A549 (cell line): ENCODE data around the gene CELSR1. TPM values are rescaled to one million over a fixed set of nuclear protein-coding genes. Genes with fewer than 3 reads are reported as not detected.

Experiments
- ATAC-seq, 2 experiments: fragments of 200-7000 bp in 1 of 2; fragments of >200 bp in 1 of 2; cut with Nextera tagmentation in 1 of 2; cut with Tn5 transposase in 1 of 2; 3 replicates each; pipeline versions ENCODE4 v1.8.0 to v1.9.1; 2018 to 2020; ENCODE audit warnings: mild to moderate bottlenecking in 1 of 2, moderate library complexity in 1 of 2
- CTCF ChIA-PET: fragments of 300-600 bp; sonication (Branson Sonifier 250); formaldehyde crosslinking; extraction: SDS; loops from one replicate; lab custom pipeline; 2021; ENCODE audit warnings: antibody characterized with exemption, inconsistent platforms; lab: Yijun Ruan, JAX
- POLR2A ChIA-PET: fragments of 350-600 bp; formaldehyde crosslinking; extraction: SDS; loops from one replicate; lab custom pipeline; 2021; ENCODE audit warnings: antibody characterized with exemption, inconsistent platforms; lab: Yijun Ruan, JAX
- DNase-seq, 2 experiments: peaks; one replicate each; pipeline versions ENCODE4 v3.0.0 to v3.0.0-alpha.2; 2011 to 2016; ENCODE audit warnings: low read depth in 1 of 2, low spot score in 1 of 2
- FAIRE-seq: peaks from 2 replicates; lab custom pipeline; 2011; peaks lifted over from hg19 to GRCh38; lab: Jason Lieb, UNC
- H3K27ac ChIP-seq, 2 experiments: fragments of >200 bp; sonication (Bioruptor Twin); formaldehyde crosslinking; 3 replicates each; pipeline ENCODE4 v1.5.1; 2016 to 2017
- H3K4me1 ChIP-seq: fragments of >200 bp; sonication (Bioruptor Twin); formaldehyde crosslinking; 3 replicates; pipeline ENCODE4 v1.6.1; 2016
- H3K4me2 ChIP-seq: fragments of >200 bp; sonication (Bioruptor Twin); formaldehyde crosslinking; 3 replicates; pipeline ENCODE4 v1.6.1; 2016
- H3K4me3 ChIP-seq: fragments of >200 bp; sonication (Bioruptor Twin); formaldehyde crosslinking; 3 replicates; pipeline ENCODE4 v1.5.1; 2016
- H3K9me3 ChIP-seq: fragments of >200 bp; sonication (Bioruptor Twin); formaldehyde crosslinking; 3 replicates; pipeline ENCODE4 v1.6.1; 2016
- CBX2 ChIP-seq: fragments of 200-600 bp; sonication (generic); IDR thresholded peaks from 2 replicates; pipeline ENCODE4 v1.6.1; 2016; ENCODE audit warnings: low read depth, mild to moderate bottlenecking, borderline replicate concordance
- CBX8 ChIP-seq: fragments of 200-600 bp; sonication (generic); IDR thresholded peaks from 2 replicates; pipeline ENCODE4 v1.6.1; 2016
- CHD2 ChIP-seq: fragments of 150-350 bp; IDR thresholded peaks from 2 replicates; pipeline ENCODE4 v1.6.1; 2014; ENCODE audit warnings: low read length; ENCODE audit not compliant: partially characterized antibody
- CTCF ChIP-seq: fragments of >200 bp; sonication (Bioruptor Twin); formaldehyde crosslinking; IDR thresholded peaks from 3 replicates; pipeline ENCODE4 v1.5.1; 2016
- ELK1 ChIP-seq: fragments of 150-350 bp; IDR thresholded peaks from 2 replicates; pipeline ENCODE4 v1.6.1; 2014; ENCODE audit warnings: low read depth, mild to moderate bottlenecking, low read length
- EP300 ChIP-seq, 2 experiments: fragments of >200 bp; sonication (Bioruptor Twin); formaldehyde crosslinking; IDR thresholded peaks; 2 replicates in 1 of 2; 3 replicates in 1 of 2; pipeline ENCODE4 v1.6.1; 2016 to 2017
- ESRRA ChIP-seq: fragments of 150-350 bp; IDR thresholded peaks from 2 replicates; pipeline ENCODE4 v1.6.1; 2014; ENCODE audit warnings: mild to moderate bottlenecking, low read length, borderline replicate concordance
- GATA3 ChIP-seq: IDR thresholded peaks from 2 replicates; pipeline ENCODE4 v1.6.1; 2012; ENCODE audit warnings: borderline replicate concordance
- HOXA7 ChIP-seq: fragments of 250-450 bp; sonication (Bioruptor Pico); IDR thresholded peaks from 2 replicates; pipeline ENCODE4 v1.5.0; 2020; ENCODE audit warnings: mild to moderate bottlenecking, moderate library complexity
- HOXB13 ChIP-seq: fragments of 250-450 bp; sonication (Bioruptor Pico); IDR thresholded peaks from 2 replicates; pipeline ENCODE4 v1.5.0; 2020; ENCODE audit warnings: low read depth, mild to moderate bottlenecking, moderate library complexity
- HOXB5 ChIP-seq: fragments of 250-450 bp; sonication (Bioruptor Pico); IDR thresholded peaks from 2 replicates; pipeline ENCODE4 v1.5.0; 2020; ENCODE audit warnings: mild to moderate bottlenecking, moderate library complexity
- KDM5A ChIP-seq: fragments of 200-600 bp; sonication (generic); IDR thresholded peaks from 2 replicates; pipeline ENCODE4 v1.6.1; 2016; ENCODE audit warnings: antibody characterized with exemption, mild to moderate bottlenecking
- MAFK ChIP-seq: fragments of 450-650 bp; IDR thresholded peaks from 2 replicates; pipeline ENCODE4 v1.6.1; 2014; ENCODE audit not compliant: partially characterized antibody
- MAZ ChIP-seq: fragments of 150-350 bp; IDR thresholded peaks from 2 replicates; pipeline ENCODE4 v1.6.1; 2014; ENCODE audit warnings: antibody characterized with exemption, low read depth, low read length, borderline replicate concordance
- MYC ChIP-seq: IDR thresholded peaks from 2 replicates; pipeline ENCODE4 v1.6.1; 2012; ENCODE audit warnings: mild to moderate bottlenecking, inconsistent platforms, low read length, improper control_type of control experiment, borderline replicate concordance
- NPAS2 ChIP-seq: fragments of 250-450 bp; sonication (Bioruptor Pico); IDR thresholded peaks from 2 replicates; pipeline ENCODE4 v1.8.0; 2022; ENCODE audit warnings: mild to moderate bottlenecking, moderate library complexity, borderline replicate concordance
- NR3C1 ChIP-seq: fragments of >200 bp; sonication (Bioruptor Twin); formaldehyde crosslinking; IDR thresholded peaks from 3 replicates; pipeline ENCODE4 v1.6.1; 2017
- PHF8 ChIP-seq: fragments of 200-600 bp; sonication (generic); IDR thresholded peaks from 2 replicates; pipeline ENCODE4 v1.6.1; 2016; ENCODE audit warnings: low read depth, mild to moderate bottlenecking, antibody characterized with exemption, moderate library complexity, borderline replicate concordance
- RAD21 ChIP-seq, 2 experiments: fragments of >200 bp in 1 of 2; sonication (Bioruptor Twin) in 1 of 2; formaldehyde crosslinking in 1 of 2; IDR thresholded peaks in 1 of 2; conservative IDR thresholded peaks in 1 of 2; 2 replicates in 1 of 2; 3 replicates in 1 of 2; pipeline ENCODE4 v1.6.1; 2012 to 2018; ENCODE audit warnings: inconsistent platforms in 1 of 2
- RARB ChIP-seq: fragments of 250-450 bp; sonication (Bioruptor Pico); IDR thresholded peaks from 2 replicates; pipeline ENCODE4 v1.8.0; 2021; ENCODE audit warnings: mild to moderate bottlenecking, moderate library complexity
- RCOR1 ChIP-seq: fragments of 150-350 bp; IDR thresholded peaks from 2 replicates; pipeline ENCODE4 v1.6.1; 2014; ENCODE audit warnings: antibody characterized with exemption, low read length, low read depth
- RFX5 ChIP-seq: fragments of 450-650 bp; IDR thresholded peaks from 2 replicates; pipeline ENCODE4 v1.7.1; 2014; ENCODE audit warnings: antibody characterized with exemption, mild to moderate bottlenecking, moderate library complexity
- SMC3 ChIP-seq: fragments of >200 bp; sonication (Bioruptor Twin); formaldehyde crosslinking; IDR thresholded peaks from 3 replicates; pipeline ENCODE4 v1.6.1; 2018; ENCODE audit warnings: inconsistent platforms
- ZFP36 ChIP-seq: fragments of 450-650 bp; IDR thresholded peaks from 2 replicates; pipeline ENCODE4 v1.6.1; 2014; ENCODE audit warnings: borderline replicate concordance; ENCODE audit not compliant: partially characterized antibody
- ZNF302 ChIP-seq: fragments of 250-450 bp; sonication (Bioruptor Pico); IDR thresholded peaks from 2 replicates; pipeline ENCODE4 v1.9.0; 2021; ENCODE audit warnings: inconsistent platforms, mild to moderate bottlenecking, moderate library complexity
- WGBS: methylation state at CpG from one replicate; pipeline ENCODE4 v1.1.6; 2017; ENCODE audit errors: missing lambda C conversion rate; 5-methylcytosine and 5-hydroxymethylcytosine counted together
- polyA plus RNA-seq, 4 experiments: library from polyadenylated mRNA; depleted of rRNA in 3 of 4; stranded (reverse); fragments of >200 nt; fragmentation: RNase III in 1 of 4; extraction: RNeasy Plus Mini Kit Qiagen cat#74134 plus additional on column Dnase treatment in 1 of 4; gene quantifications; 2 replicates in 3 of 4; 3 replicates in 1 of 4; pipeline ENCODE4 v1.2.3, GENCODE V29; 2011 to 2017
- TF ChIP-seq, protein P1 (sequence below): IDR thresholded peaks from 2 replicates; pipeline ENCODE4 v1.6.1; 2012
- TF ChIP-seq, protein P2 (sequence below): IDR thresholded peaks from 2 replicates; pipeline ENCODE4 v1.6.1; 2012
- TF ChIP-seq, protein P3 (sequence below): fragments of >200 bp; sonication (Bioruptor Twin); formaldehyde crosslinking; IDR thresholded peaks from 2 replicates; pipeline ENCODE4 v1.6.1; 2016

CELSR1 gene
- polyA plus RNA-seq, 2 of the 4 experiments (the other 2 are of a cell fraction): 15.3 to 31.8 TPM

- no peak for TF ChIP-seq NR3C1
Measured at GRCh38 chr22:46486996-46487717, 50.3 kb downstream of the CELSR1 start (continued).

- ATAC-seq (peak; percentile 51 to 66), FAIRE-seq (peak; percentile 13), DNase-seq (peak; percentile 67 to 78)
- peak overlapping the region; percentile 11; the same call in 1 of the 3 replicates for H3K4me3 ChIP-seq
- H3K9me3 ChIP-seq: no peaks in the 10 kb centered on the region
- H3K27ac ChIP-seq: peak overlapping the region; percentile 96 to 98
- H3K4me1 ChIP-seq: peaks cover 82% of the 10 kb centered on the region
- peak overlapping the region; percentile 90 for H3K4me2 ChIP-seq
- WGBS: 5% methylated on average over 15 of the region's 15 CpGs
- CTCF ChIA-PET: interaction anchor here (0.6 to 4.0 kb wide), 5 partner anchors 17 to 129 kb away, joined by 3 to 18 read pairs (median 4); no protein-coding TSS in a partner anchor
- POLR2A ChIA-PET: interaction anchor here (1.3 kb wide), 1 partner anchor 30 kb away, joined by 4 read pairs; no protein-coding TSS in a partner anchor
- TF ChIP-seq MAFK: peak; percentile 67
- no peak for TF ChIP-seq KDM5A
- no peak for TF ChIP-seq RCOR1
- 0 out of 5 replicates have a peak, but pooled peaks of 1 of the 2 experiments have one; percentile 11 for TF ChIP-seq RAD21 (conservative IDR thresholded peaks at IDR 0.05 in 1 of 2, IDR thresholded peaks at IDR 0.05 in 1 of 2)
- no peak for TF ChIP-seq PHF8
- TF ChIP-seq RFX5: no peak
- TF ChIP-seq MYC: no peak
- TF ChIP-seq ZNF302 (CRISPR knock-in tag): no peak
- TF ChIP-seq ESRRA: no peak
- no peak for TF ChIP-seq HOXA7 (CRISPR knock-in tag)
- TF ChIP-seq, protein P1, sequence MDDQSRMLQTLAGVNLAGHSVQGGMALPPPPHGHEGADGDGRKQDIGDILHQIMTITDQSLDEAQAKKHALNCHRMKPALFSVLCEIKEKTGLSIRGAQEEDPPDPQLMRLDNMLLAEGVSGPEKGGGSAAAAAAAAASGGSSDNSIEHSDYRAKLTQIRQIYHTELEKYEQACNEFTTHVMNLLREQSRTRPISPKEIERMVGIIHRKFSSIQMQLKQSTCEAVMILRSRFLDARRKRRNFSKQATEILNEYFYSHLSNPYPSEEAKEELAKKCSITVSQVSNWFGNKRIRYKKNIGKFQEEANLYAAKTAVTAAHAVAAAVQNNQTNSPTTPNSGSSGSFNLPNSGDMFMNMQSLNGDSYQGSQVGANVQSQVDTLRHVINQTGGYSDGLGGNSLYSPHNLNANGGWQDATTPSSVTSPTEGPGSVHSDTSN: no peak
- TF ChIP-seq NR3C1: no peak
- TF ChIP-seq, protein P2, sequence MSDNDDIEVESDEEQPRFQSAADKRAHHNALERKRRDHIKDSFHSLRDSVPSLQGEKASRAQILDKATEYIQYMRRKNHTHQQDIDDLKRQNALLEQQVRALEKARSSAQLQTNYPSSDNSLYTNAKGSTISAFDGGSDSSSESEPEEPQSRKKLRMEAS: peak; percentile 62
- TF ChIP-seq NPAS2 (CRISPR knock-in tag): no peak
- TF ChIP-seq RARB (CRISPR knock-in tag): no peak
- no peak for TF ChIP-seq CHD2
- TF ChIP-seq SMC3: 0 out of 3 replicates have a peak, but pooled peaks have one; percentile 11
- TF ChIP-seq ELK1: no peak
- TF ChIP-seq HOXB5: no peak
- TF ChIP-seq CBX2: no peak
- peak; percentile 40 to 71; a peak in 2 of 5 replicates for TF ChIP-seq EP300 (IDR thresholded peaks at IDR 0.05)
- no peak for TF ChIP-seq ZFP36
- TF ChIP-seq, protein P3, sequence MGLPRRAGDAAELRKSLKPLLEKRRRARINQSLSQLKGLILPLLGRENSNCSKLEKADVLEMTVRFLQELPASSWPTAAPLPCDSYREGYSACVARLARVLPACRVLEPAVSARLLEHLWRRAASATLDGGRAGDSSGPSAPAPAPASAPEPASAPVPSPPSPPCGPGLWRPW: no peak
- no peak for TF ChIP-seq MAZ
- peak; percentile 51; the same call in 1 of the 2 replicates for TF ChIP-seq GATA3
- TF ChIP-seq HOXB13: 0 out of 2 replicates have a peak, but pooled peaks have one; percentile 30
- TF ChIP-seq CTCF: no peak
- TF ChIP-seq CBX8: no peak
Measured at GRCh38 chr22:46484861-46485595, 52.4 kb downstream of the CELSR1 start.
